Keratinocyte (primary cell): ENCODE data around the gene IFNL2. TPM values are rescaled to one million over a fixed set of nuclear protein-coding genes. Genes with fewer than 3 reads are reported as not detected.
"Not testable (repeated sequence)": the region's sequence is repeated elsewhere in the genome, so short reads cannot be mapped to it uniquely, and the experiment has no call there.

Experiments
- DNase-seq: peaks from one replicate; pipeline ENCODE4 v3.0.0-alpha.2; 2011; ENCODE audit warnings: low read depth, missing footprints, low spot score
- FAIRE-seq: peaks from 2 replicates; lab custom pipeline; 2011; peaks lifted over from hg19 to GRCh38; lab: Jason Lieb, UNC
- H2AFZ ChIP-seq: 2 replicates; pipeline ENCODE4 v1.6.0; 2012; ENCODE audit warnings: low read length, control low read depth, inconsistent platforms; ENCODE audit not compliant: control insufficient read depth
- H3K27ac ChIP-seq: 2 replicates; pipeline ENCODE4 v1.5.1; 2011; ENCODE audit warnings: low read length; ENCODE audit not compliant: control insufficient read depth, insufficient read depth
- H3K27me3 ChIP-seq: 3 replicates; pipeline ENCODE4 v1.6.0; 2011; ENCODE audit warnings: low read length; ENCODE audit not compliant: control insufficient read depth, insufficient read depth; ENCODE audit errors: extremely low read depth
- H3K36me3 ChIP-seq, 2 experiments: 2 replicates in 1 of 2; 3 replicates in 1 of 2; pipeline ENCODE4 v1.5.1; 2011; ENCODE audit warnings: low read length in 2 of 2, mild to moderate bottlenecking in 1 of 2; ENCODE audit not compliant: control insufficient read depth in 2 of 2, insufficient read depth in 2 of 2; ENCODE audit errors: extremely low read depth in 1 of 2
- H3K4me1 ChIP-seq: 3 replicates; pipeline ENCODE4 v1.5.1; 2011; ENCODE audit warnings: low read length; ENCODE audit not compliant: control insufficient read depth, insufficient read depth; ENCODE audit errors: extremely low read depth
- H3K4me2 ChIP-seq: 3 replicates; pipeline ENCODE4 v1.6.0; 2011; ENCODE audit warnings: low read depth, low read length; ENCODE audit not compliant: control insufficient read depth, insufficient read depth; ENCODE audit errors: extremely low read depth
- H3K4me3 ChIP-seq, 3 experiments: fragments of 200-600 bp in 1 of 3; sonication (generic) in 1 of 3; 2 replicates in 2 of 3; 3 replicates in 1 of 3; pipeline ENCODE4 v1.5.1; 2011 to 2016; ENCODE audit warnings: low read length in 3 of 3, mild to moderate bottlenecking in 3 of 3, control low read depth in 2 of 3, inconsistent platforms in 1 of 3, low read depth in 1 of 3, mixed read lengths in 1 of 3, mixed run types in 1 of 3, moderate library complexity in 1 of 3; ENCODE audit not compliant: control insufficient read depth in 2 of 3, insufficient read depth in 2 of 3; ENCODE audit errors: extremely low read depth in 1 of 3
- H3K79me2 ChIP-seq: 2 replicates; pipeline ENCODE4 v1.6.0; 2012; ENCODE audit warnings: low read length; ENCODE audit not compliant: control insufficient read depth, insufficient read depth
- H3K9ac ChIP-seq: 3 replicates; pipeline ENCODE4 v1.6.0; 2011; ENCODE audit warnings: low read length; ENCODE audit not compliant: control insufficient read depth, insufficient read depth; ENCODE audit errors: extremely low read depth
- H3K9me1 ChIP-seq: 3 replicates; pipeline ENCODE4 v1.6.0; 2011; ENCODE audit warnings: low read length; ENCODE audit not compliant: control insufficient read depth, insufficient read depth; ENCODE audit errors: extremely low read depth
- H3K9me3 ChIP-seq: 2 replicates; pipeline ENCODE4 v1.5.1; 2012; ENCODE audit warnings: low read depth, low read length; ENCODE audit not compliant: control insufficient read depth
- H4K20me1 ChIP-seq: 3 replicates; pipeline ENCODE4 v1.6.0; 2011; ENCODE audit warnings: low read length; ENCODE audit not compliant: control insufficient read depth, insufficient read depth; ENCODE audit errors: extremely low read depth
- CTCF ChIP-seq, 3 experiments: IDR thresholded peaks in 1 of 3; conservative IDR thresholded peaks in 1 of 3; optimal IDR thresholded peaks in 1 of 3; 2 replicates in 2 of 3; 3 replicates in 1 of 3; pipeline versions ENCODE3 to v1.5.1; 2011; ENCODE audit warnings: low read length in 3 of 3, mild to moderate bottlenecking in 3 of 3, moderate library complexity in 2 of 3, control low read depth in 1 of 3, inconsistent platforms in 1 of 3; ENCODE audit not compliant: insufficient read depth in 2 of 3; ENCODE audit errors: extremely low read depth in 1 of 3
- EZH2 ChIP-seq: IDR thresholded peaks from one replicate; pipeline ENCODE4 v1.6.1; 2012; ENCODE audit warnings: inconsistent platforms, mild to moderate bottlenecking, low read length, moderate library complexity
- dilution Hi-C: fragments of 300-500 bp; cut with MboI; formaldehyde crosslinking; loops from one replicate; pipeline ENCODE4 v1.7.0; 2020; ENCODE audit warnings: low sequenced_read_pairs; ENCODE audit not compliant: extremely low pct_ligation_motif_present
- polyA plus RNA-seq, 5 experiments: library from polyadenylated mRNA; depleted of rRNA in 3 of 5; stranded (reverse) in 3 of 5; stranded (forward) in 1 of 5; unstranded in 1 of 5; fragments of >200 nt; gene quantifications; 1 replicate in 1 of 5; 2 replicates in 3 of 5; 3 replicates in 1 of 5; pipeline versions ENCODE4 v1.2.1 to v1.2.3, GENCODE V29; 2011 to 2012; ENCODE audit warnings: missing spikeins in 2 of 5, low read depth in 1 of 5, low replicate concordance in 1 of 5

The IFNL2 gene
- polyA plus RNA-seq, 1 donor (not counting 4 experiments of a cell fraction or from before 2014, with no cell fraction given) = not detected

GRCh38 chr19:39265321-39265916, 2.8 kb upstream of the IFNL2 start:
- Histone ChIP-seq H3K79me2 (no peaks in the 10 kb centered on the region), H3K4me1 (no peaks in the 10 kb centered on the region), H3K9me3 (no peaks in the 10 kb centered on the region), H3K27me3 (peaks cover 30% of the 10 kb centered on the region), H3K9ac (no peak overlapping the region), H3K9me1 (no peaks in the 10 kb centered on the region), H3K4me2 (no peak overlapping the region), H3K27ac (no peak overlapping the region), H3K36me3 (no peaks in the 10 kb centered on the region), H3K4me3 (no peak overlapping the region), H2AFZ (no peak overlapping the region), H4K20me1 (no peaks in the 10 kb centered on the region)
- FAIRE-seq (no peak), DNase-seq (no peak)
- dilution Hi-C loops = no loop called here
- no peak for TF ChIP-seq CTCF (optimal IDR thresholded peaks at IDR 0.05 in 1 of 3, IDR thresholded peaks at IDR 0.05 in 1 of 3, conservative IDR thresholded peaks at IDR 0.05 in 1 of 3; ENCODE audit: extremely low read depth in 1 of 3, insufficient read depth in 2 of 3, low read length in 3 of 3)
- no peak for TF ChIP-seq EZH2

- H3K27me3 ChIP-seq = peaks cover 20% of the 10 kb centered on the region
- H3K4me3 ChIP-seq, H3K9me3 ChIP-seq, H3K9ac ChIP-seq, FAIRE-seq, DNase-seq, H3K4me1 ChIP-seq, dilution Hi-C loops, H3K27ac ChIP-seq, H2AFZ ChIP-seq, H3K79me2 ChIP-seq, H3K36me3 ChIP-seq, H3K4me2 ChIP-seq, H3K9me1 ChIP-seq, H4K20me1 ChIP-seq: not testable (repeated sequence)
Observed at GRCh38 chr19:39268531-39269223, 481 bp downstream of the IFNL2 start.

DNA sequence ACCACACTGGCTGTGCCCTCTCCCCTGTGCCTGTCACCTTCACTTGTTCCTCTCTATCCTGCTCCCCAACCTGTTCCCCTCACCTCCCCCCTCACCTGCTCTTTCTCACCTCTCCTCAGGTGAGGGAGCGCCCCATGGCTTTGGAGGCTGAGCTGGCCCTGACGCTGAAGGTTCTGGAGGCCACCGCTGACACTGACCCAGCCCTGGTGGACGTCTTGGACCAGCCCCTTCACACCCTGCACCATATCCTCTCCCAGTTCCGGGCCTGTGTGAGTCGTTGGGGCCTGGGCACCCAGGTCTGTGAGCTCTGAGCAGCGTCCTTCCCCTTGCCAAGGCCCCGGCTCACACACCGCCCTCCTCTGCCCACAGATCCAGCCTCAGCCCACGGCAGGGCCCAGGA, 1.2 kb downstream of the IFNL2 start:
- peaks cover 13% of the 10 kb centered on the region for H3K27me3 ChIP-seq
- H3K9ac ChIP-seq, H3K9me1 ChIP-seq, DNase-seq, H3K4me1 ChIP-seq, H3K36me3 ChIP-seq, H3K9me3 ChIP-seq, H3K27ac ChIP-seq, H3K4me2 ChIP-seq, H2AFZ ChIP-seq, H3K79me2 ChIP-seq, FAIRE-seq, H4K20me1 ChIP-seq, dilution Hi-C loops, H3K4me3 ChIP-seq: not testable (repeated sequence)
